Muscle of leg (tissue), 11 donors: ENCODE measurements around the gene NRTN. TPM values are rescaled to one million over a fixed set of nuclear protein-coding genes. Genes with fewer than 3 reads are reported as not detected.

Experiments
- DNase-seq: peaks from one replicate; pipeline ENCODE4 v3.0.0; 2013
- H3K27ac ChIP-seq: one replicate; pipeline ENCODE4 v1.5.1; 2013; ENCODE audit warnings: mild to moderate bottlenecking, low read length, control low read depth
- H3K27me3 ChIP-seq: one replicate; pipeline ENCODE4 v1.6.1; 2013; ENCODE audit warnings: low read length; ENCODE audit not compliant: control insufficient read depth, insufficient read depth
- H3K36me3 ChIP-seq: one replicate; pipeline ENCODE4 v1.6.1; 2013; ENCODE audit warnings: low read length; ENCODE audit not compliant: control insufficient read depth, insufficient read depth
- H3K4me1 ChIP-seq: one replicate; pipeline ENCODE4 v1.6.1; 2013; ENCODE audit warnings: low read length; ENCODE audit not compliant: control insufficient read depth, insufficient read depth
- H3K4me3 ChIP-seq: one replicate; pipeline ENCODE4 v1.5.1; 2013; ENCODE audit warnings: low read length, control low read depth
- H3K9me3 ChIP-seq: replicated peaks from 2 replicates; pipeline ENCODE4 v1.6.1; 2013; ENCODE audit warnings: low read depth, low read length; ENCODE audit not compliant: control insufficient read depth
- WGBS: methylation state at CpG from one replicate; pipeline ENCODE4 v1.1.5; 2013; ENCODE audit warnings: missing lambda C conversion rate; ENCODE audit not compliant: insufficient coverage; 5-methylcytosine and 5-hydroxymethylcytosine counted together
- polyA plus RNA-seq, 8 donors: library from polyadenylated mRNA; unstranded; fragments of 120-200 nt; gene quantifications; one replicate each; pipeline versions ENCODE4 v1.2.1 to v1.2.3, GENCODE V29; 2013; ENCODE audit warnings: inconsistent platforms in 1 of 8, low replicate concordance in 1 of 8; ENCODE audit not compliant: insufficient read length in 8 of 8, insufficient read depth in 1 of 8
- total RNA-seq: library from RNA; stranded (reverse); fragments of 120-200 nt; gene quantifications from one replicate; pipeline ENCODE4 v1.2.4, GENCODE V29; 2013

NRTN gene
- total and polyA plus RNA-seq, 9 donors, result 0.17 to 1.5 (median 0.38) TPM

GRCh38 chr19:5826531-5827341 is 21.9 kb downstream of the NRTN start:
- Histone ChIP-seq H3K27me3 (peaks cover 17% of the 10 kb centered on the region), H3K27ac (no peak overlapping the region), H3K4me1 (peaks cover 35% of the 10 kb centered on the region), H3K4me3 (no peak overlapping the region), H3K9me3 (no peaks in the 10 kb centered on the region), H3K36me3 (no peaks in the 10 kb centered on the region)
- DNase-seq, result peak; percentile 69
- 22% methylated on average over 21 of the region's 24 CpGs for whole genome bisulfite sequencing

- Histone ChIP-seq H3K4me1 (peaks cover 31% of the 10 kb centered on the region), H3K27me3 (peaks cover 16% of the 10 kb centered on the region), H3K4me3 (peak overlapping the region; percentile 68), H3K36me3 (no peaks in the 10 kb centered on the region), H3K27ac (peak overlapping the region; percentile 20), H3K9me3 (no peaks in the 10 kb centered on the region)
- no peak for DNase-seq
- WGBS, result 9% methylated on average over 31 of the region's 37 CpGs
Measured at GRCh38 chr19:5827342-5827890, 22.5 kb downstream of the NRTN start.

GRCh38 chr19:5827891-5828660 is 23.2 kb downstream of the NRTN start:
- WGBS, result under 1% methylated on average over 88 of the region's 91 CpGs
- H3K36me3 ChIP-seq, result no peaks in the 10 kb centered on the region
- peak overlapping the region; percentile 68 for H3K4me3 ChIP-seq
- H3K4me1 ChIP-seq, result peaks cover 31% of the 10 kb centered on the region
- no peaks in the 10 kb centered on the region for H3K9me3 ChIP-seq
- DNase-seq, result peak; percentile 97
- H3K27ac ChIP-seq, result peak overlapping the region; percentile 91
- H3K27me3 ChIP-seq, result peaks cover 15% of the 10 kb centered on the region

- Histone ChIP-seq H3K27ac (peak overlapping the region; percentile 91), H3K36me3 (no peaks in the 10 kb centered on the region), H3K4me1 (peaks cover 31% of the 10 kb centered on the region), H3K27me3 (peaks cover 12% of the 10 kb centered on the region), H3K9me3 (no peaks in the 10 kb centered on the region), H3K4me3 (peak overlapping the region; percentile 68)
- WGBS, result under 1% methylated on average over 32 of the region's 47 CpGs
- peak; percentile 56 for DNase-seq
Measured at GRCh38 chr19:5828661-5829566, 24.0 kb downstream of the NRTN start.

- Histone ChIP-seq H3K27ac (no peak overlapping the region), H3K4me1 (peaks cover 31% of the 10 kb centered on the region), H3K36me3 (no peaks in the 10 kb centered on the region), H3K9me3 (no peaks in the 10 kb centered on the region), H3K27me3 (peaks cover 12% of the 10 kb centered on the region), H3K4me3 (peak overlapping the region; percentile 68)
- DNase-seq, result no peak
- WGBS, result 35% methylated on average over 26 of the region's 34 CpGs
Measured at GRCh38 chr19:5829567-5830310, 24.9 kb downstream of the NRTN start.

GRCh38 chr19:5831159-5831558 is 26.3 kb downstream of the NRTN start:
- DNase-seq, result no peak
- H3K27ac ChIP-seq, result no peak overlapping the region
- no peaks in the 10 kb centered on the region for H3K36me3 ChIP-seq
- WGBS, result 91% methylated on average over 6 of the region's 9 CpGs
- H3K4me3 ChIP-seq, result no peak overlapping the region
- H3K27me3 ChIP-seq, result peaks cover 16% of the 10 kb centered on the region
- H3K9me3 ChIP-seq, result no peaks in the 10 kb centered on the region
- H3K4me1 ChIP-seq, result peaks cover 31% of the 10 kb centered on the region

- DNase-seq, result no peak
- H3K27me3 ChIP-seq, result peaks cover 16% of the 10 kb centered on the region
- WGBS, result 80% methylated on average over 21 of the region's 22 CpGs
- H3K27ac ChIP-seq, result no peak overlapping the region
- H3K4me3 ChIP-seq, result no peak overlapping the region
- no peaks in the 10 kb centered on the region for H3K9me3 ChIP-seq
- H3K4me1 ChIP-seq, result peaks cover 22% of the 10 kb centered on the region
- H3K36me3 ChIP-seq, result no peaks in the 10 kb centered on the region
Measured at GRCh38 chr19:5832061-5832460, 27.2 kb downstream of the NRTN start.

- WGBS, result 76% methylated on average over 6 of the region's 6 CpGs
- DNase-seq, result no peak
Measured at GRCh38 chr19:5832527-5833216, 27.8 kb downstream of the NRTN start.

More at GRCh38 chr19:5832527-5833216, 27.8 kb downstream of the NRTN start:
- Histone ChIP-seq H3K27ac (no peak overlapping the region), H3K36me3 (no peaks in the 10 kb centered on the region), H3K27me3 (peaks cover 16% of the 10 kb centered on the region), H3K9me3 (no peaks in the 10 kb centered on the region), H3K4me1 (peaks cover 18% of the 10 kb centered on the region), H3K4me3 (no peak overlapping the region)
